Effector memory CD4-positive, alpha-beta T cell (primary cell): Measurements from ENCODE around the gene TAAR1.
"Not testable (repeated sequence)": the region's sequence is repeated elsewhere in the genome, so short reads cannot be mapped to it uniquely, and the experiment has no call there.

Experiments
- DNase-seq, 3 donors: peaks; one replicate each; pipeline ENCODE4 v3.0.0-alpha.2; 2020
- H3K27ac ChIP-seq: 2 replicates; pipeline ENCODE4 v1.7.0; 2013; ENCODE audit warnings: mild to moderate bottlenecking, low read length, moderate library complexity; ENCODE audit not compliant: insufficient read depth, poor library complexity, severe bottlenecking
- H3K27me3 ChIP-seq: replicated peaks from 2 replicates; pipeline ENCODE4 v1.7.0; 2013; ENCODE audit warnings: mild to moderate bottlenecking, low read length; ENCODE audit not compliant: insufficient read depth, control insufficient read depth, poor library complexity, severe bottlenecking
- H3K36me3 ChIP-seq: 2 replicates; pipeline ENCODE4 v1.7.0; 2013; ENCODE audit warnings: mild to moderate bottlenecking, low read length, moderate library complexity; ENCODE audit not compliant: control insufficient read depth, insufficient read depth
- H3K4me1 ChIP-seq: 2 replicates; pipeline ENCODE4 v1.7.0; 2013; ENCODE audit warnings: low read length, mild to moderate bottlenecking; ENCODE audit not compliant: control insufficient read depth, insufficient read depth, poor library complexity, severe bottlenecking
- H3K4me3 ChIP-seq: 2 replicates; pipeline ENCODE4 v1.7.0; 2013; ENCODE audit warnings: low read length, low read depth, mild to moderate bottlenecking; ENCODE audit not compliant: insufficient read depth, poor library complexity, severe bottlenecking
- H3K9me3 ChIP-seq: 2 replicates; pipeline ENCODE4 v1.7.0; 2013; ENCODE audit warnings: mild to moderate bottlenecking, low read length, moderate library complexity; ENCODE audit not compliant: control insufficient read depth
- total RNA-seq, 3 donors: gene quantifications; one replicate each; lab custom pipeline; 2026; lab: John Stamatoyannopoulos, UW

The TAAR1 gene, protein sequence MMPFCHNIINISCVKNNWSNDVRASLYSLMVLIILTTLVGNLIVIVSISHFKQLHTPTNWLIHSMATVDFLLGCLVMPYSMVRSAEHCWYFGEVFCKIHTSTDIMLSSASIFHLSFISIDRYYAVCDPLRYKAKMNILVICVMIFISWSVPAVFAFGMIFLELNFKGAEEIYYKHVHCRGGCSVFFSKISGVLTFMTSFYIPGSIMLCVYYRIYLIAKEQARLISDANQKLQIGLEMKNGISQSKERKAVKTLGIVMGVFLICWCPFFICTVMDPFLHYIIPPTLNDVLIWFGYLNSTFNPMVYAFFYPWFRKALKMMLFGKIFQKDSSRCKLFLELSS
- total RNA-seq, result 0 reads per million in 3 donors

DNA sequence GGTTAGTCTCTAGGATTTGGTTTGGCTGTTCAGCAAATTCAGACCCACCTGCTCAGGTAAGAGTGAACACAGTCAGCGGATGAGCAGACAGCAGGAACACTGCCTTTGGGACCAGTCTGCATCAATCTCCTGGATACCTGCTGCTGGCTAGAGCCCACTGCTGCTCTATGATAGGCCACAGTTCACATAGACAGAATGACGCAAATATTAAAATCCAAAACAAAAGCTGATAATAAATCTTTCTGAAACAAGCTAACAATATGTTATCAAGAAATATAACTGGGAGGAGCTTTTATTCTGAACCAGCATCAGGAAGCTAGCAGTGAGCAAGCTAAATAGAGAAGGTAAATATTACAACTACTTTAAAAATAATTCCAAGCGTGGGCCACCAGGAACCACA, at the start of gene TAAR1:
TAAR1 (minus strand) TSS at position 101 of the 400 bp plus-strand sequence. CDS start 13,179 bp downstream, outside the sequence.
- no peak within 1 kb of the TSS for H3K27ac ChIP-seq
- no peaks in the 10 kb centered on the region for H3K9me3 ChIP-seq
- no peak for DNase-seq

DNA sequence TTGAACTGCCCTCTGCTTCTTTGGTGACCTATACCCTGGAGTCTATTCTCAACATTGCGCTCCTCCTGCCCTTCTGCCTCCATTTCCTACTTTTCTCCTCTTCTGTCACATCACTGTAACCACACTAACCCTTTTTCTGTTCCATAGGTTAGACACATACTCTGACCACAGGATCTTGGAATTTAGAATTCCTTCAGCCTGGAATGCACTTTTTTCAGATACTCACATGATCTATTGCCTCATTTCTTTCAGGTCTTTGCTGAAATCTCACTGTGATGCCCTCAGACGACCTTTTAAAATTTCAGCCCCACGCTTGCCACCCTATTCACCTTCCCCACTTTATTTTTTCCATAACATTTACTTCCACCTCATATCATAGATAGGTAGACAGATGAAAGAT, 49.8 kb upstream of the TAAR1 start:
- DNase-seq, result no peak
- H3K27me3 ChIP-seq, result no peaks in the 10 kb centered on the region
- H3K27ac ChIP-seq, result no peak overlapping the region
- H3K9me3 ChIP-seq, result no peaks in the 10 kb centered on the region
- no peaks in the 10 kb centered on the region for H3K4me1 ChIP-seq
- no peak overlapping the region for H3K4me3 ChIP-seq
- no peaks in the 10 kb centered on the region for H3K36me3 ChIP-seq

More for the DNA sequence above, at the start of gene TAAR1:
- no peaks in the 10 kb centered on the region for H3K27me3 ChIP-seq
- no peaks in the 10 kb centered on the region for H3K4me1 ChIP-seq
- H3K36me3 ChIP-seq, result no peaks in the 10 kb centered on the region
- no peak within 1 kb of the TSS for H3K4me3 ChIP-seq

DNA sequence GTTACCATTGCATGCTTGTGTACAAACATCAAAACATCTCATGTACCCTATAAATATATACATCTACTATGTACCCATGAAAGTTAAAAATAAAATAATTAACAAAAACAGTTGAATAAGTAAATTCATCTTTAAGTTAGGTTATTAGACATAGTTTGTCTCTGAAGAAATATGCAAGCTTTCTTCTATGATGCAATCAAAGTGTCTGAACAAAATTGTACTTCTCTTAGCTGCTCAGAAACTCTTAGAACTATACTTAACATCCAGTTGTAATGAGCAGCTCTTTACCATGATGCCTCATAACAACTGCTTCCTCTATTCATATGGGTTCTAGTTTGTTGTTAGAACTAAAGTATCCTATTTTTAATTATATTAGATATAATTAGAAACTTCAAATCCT, 49.0 kb upstream of the TAAR1 start:
- Histone ChIP-seq H3K36me3 (no peaks in the 10 kb centered on the region), H3K9me3 (no peaks in the 10 kb centered on the region), H3K4me1 (no peaks in the 10 kb centered on the region), H3K27ac (no peak overlapping the region), H3K27me3 (no peaks in the 10 kb centered on the region), H3K4me3 (no peak overlapping the region)
- no peak for DNase-seq

DNA sequence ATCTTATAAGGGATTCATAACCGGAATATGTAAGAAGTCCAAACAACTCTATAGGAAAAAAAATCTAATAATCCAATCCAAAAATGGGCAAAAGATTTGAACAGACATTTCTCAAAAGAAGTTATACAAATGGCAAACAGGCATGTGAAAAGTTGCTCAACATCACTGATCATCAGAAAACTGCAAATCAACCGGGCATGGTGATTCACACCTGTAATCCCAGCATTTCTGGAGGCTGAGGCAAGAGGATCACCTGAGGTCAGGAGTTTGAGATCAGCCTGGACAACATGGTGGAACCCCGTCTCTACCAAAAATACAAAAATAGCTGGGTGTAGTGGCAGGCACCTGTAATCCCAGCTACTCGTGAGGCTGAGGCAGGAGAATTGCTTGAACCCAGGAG, 47.8 kb upstream of the TAAR1 start:
- not testable (repeated sequence) for H3K9me3 ChIP-seq, H3K4me1 ChIP-seq, H3K36me3 ChIP-seq, H3K27ac ChIP-seq, H3K4me3 ChIP-seq, DNase-seq, H3K27me3 ChIP-seq

DNA sequence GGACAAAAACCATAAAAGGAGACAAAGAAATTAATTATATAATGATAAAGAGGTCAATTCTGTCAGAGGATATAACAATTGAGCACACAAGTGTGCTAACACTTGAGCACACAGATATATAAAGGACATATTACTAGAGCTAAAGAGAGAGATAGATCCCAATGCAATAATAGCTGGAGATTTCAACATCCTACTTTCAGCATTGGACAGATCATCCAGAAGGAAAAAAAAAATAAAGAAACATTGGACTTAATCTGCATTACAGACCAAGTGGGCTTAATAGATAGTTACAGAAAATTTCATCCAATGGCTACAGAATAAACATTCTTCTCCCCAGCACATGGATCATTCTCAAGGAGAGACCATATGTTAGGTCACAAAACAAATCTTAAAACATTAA, 45.0 kb upstream of the TAAR1 start:
- H3K9me3 ChIP-seq, result no peaks in the 10 kb centered on the region
- no peak for DNase-seq
- H3K4me1 ChIP-seq, result no peaks in the 10 kb centered on the region
- H3K27me3 ChIP-seq, result no peaks in the 10 kb centered on the region
- H3K27ac ChIP-seq, result no peak overlapping the region
- H3K4me3 ChIP-seq, result no peak overlapping the region
- no peaks in the 10 kb centered on the region for H3K36me3 ChIP-seq

DNA sequence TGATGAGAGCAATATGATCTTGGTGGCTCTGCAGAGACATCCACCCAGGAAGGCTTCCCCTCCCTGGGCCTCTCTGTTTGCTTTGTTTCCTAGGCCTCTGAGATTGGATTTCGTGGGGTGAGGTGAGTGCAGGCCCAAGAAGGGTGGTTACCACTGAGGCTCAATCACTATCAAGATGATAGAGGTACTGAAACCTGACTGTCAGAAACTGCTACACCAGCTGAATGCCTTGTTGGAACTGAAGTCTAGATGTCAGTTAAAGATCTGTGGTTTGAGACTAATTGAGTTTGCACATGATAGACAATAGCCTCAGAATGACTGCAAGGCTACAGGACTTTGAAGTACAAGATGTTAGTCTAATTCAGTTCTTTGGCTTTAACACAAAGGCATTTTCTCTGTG, 39.6 kb upstream of the TAAR1 start:
- DNase-seq, result no peak
- H3K9me3 ChIP-seq, result no peaks in the 10 kb centered on the region
- no peaks in the 10 kb centered on the region for H3K27me3 ChIP-seq
- no peaks in the 10 kb centered on the region for H3K4me1 ChIP-seq
- H3K4me3 ChIP-seq, result no peak overlapping the region
- no peak overlapping the region for H3K27ac ChIP-seq
- H3K36me3 ChIP-seq, result no peaks in the 10 kb centered on the region

DNA sequence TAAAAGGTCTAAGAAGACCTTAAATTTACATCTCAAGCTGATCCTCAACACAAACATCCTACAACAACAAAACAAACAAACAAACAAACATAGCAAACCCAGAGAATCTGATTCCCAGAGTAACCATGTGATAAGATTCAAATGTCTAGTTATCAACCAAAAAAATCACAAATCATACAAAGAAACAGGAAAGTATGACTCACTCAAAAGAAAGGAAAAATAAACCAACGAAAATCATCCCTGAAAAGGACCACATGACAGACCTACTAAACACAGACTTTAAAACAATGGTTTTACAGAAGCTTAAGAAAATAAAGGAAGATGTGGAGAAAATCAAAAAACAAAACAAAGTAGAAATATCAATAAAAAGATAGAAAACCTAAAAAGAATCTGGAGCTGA, 36.8 kb upstream of the TAAR1 start:
- no peak overlapping the region for H3K27ac ChIP-seq
- DNase-seq, result no peak
- H3K4me3 ChIP-seq, result no peak overlapping the region
- no peaks in the 10 kb centered on the region for H3K27me3 ChIP-seq
- no peaks in the 10 kb centered on the region for H3K36me3 ChIP-seq
- H3K4me1 ChIP-seq, result no peaks in the 10 kb centered on the region
- H3K9me3 ChIP-seq, result no peaks in the 10 kb centered on the region

DNA sequence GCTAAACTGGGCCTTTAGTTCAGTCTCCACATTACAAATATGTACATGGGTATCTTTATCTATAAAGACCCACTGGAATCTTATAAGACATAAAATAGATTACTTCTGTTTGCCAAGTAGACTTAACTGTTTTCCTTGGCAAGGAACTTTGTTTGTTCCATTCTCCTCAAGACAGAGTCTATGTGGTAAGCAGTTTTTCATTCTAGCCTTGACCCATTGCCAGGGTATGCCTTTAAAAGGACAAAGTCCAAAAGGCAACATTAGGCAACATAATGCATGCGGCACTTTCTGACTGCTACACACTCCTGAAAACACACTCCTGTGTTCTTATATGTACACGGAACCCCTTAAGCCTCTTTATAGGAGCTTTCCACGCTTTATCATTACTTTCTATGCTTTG, 34.5 kb upstream of the TAAR1 start:
- no peak for DNase-seq
- Histone ChIP-seq H3K4me1 (no peaks in the 10 kb centered on the region), H3K4me3 (no peak overlapping the region), H3K27me3 (no peaks in the 10 kb centered on the region), H3K9me3 (no peaks in the 10 kb centered on the region), H3K27ac (no peak overlapping the region), H3K36me3 (no peaks in the 10 kb centered on the region)

DNA sequence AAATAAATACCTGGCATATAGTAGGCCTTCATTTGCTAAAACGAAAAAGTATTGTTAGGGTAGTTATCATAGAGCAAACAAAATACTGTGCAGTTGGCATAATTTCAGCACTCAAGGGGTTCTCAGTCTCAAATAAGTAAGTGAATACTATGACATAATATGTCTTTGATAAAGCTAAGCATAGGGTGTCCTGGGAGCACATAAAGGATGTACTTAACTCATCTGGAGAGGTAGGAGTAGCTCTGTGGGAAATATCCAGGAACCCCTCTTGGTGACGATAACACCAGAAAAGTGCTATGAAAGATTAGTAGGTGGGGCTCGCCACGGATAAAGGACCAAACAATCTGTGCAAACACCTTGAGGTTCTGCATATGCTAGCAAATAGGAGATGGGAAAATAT, 31.7 kb upstream of the TAAR1 start:
- peaks cover 4% of the 10 kb centered on the region for H3K27me3 ChIP-seq
- H3K27ac ChIP-seq, result no peak overlapping the region
- H3K4me1 ChIP-seq, result no peaks in the 10 kb centered on the region
- no peaks in the 10 kb centered on the region for H3K9me3 ChIP-seq
- DNase-seq, result no peak
- no peak overlapping the region for H3K4me3 ChIP-seq
- H3K36me3 ChIP-seq, result no peaks in the 10 kb centered on the region

DNA sequence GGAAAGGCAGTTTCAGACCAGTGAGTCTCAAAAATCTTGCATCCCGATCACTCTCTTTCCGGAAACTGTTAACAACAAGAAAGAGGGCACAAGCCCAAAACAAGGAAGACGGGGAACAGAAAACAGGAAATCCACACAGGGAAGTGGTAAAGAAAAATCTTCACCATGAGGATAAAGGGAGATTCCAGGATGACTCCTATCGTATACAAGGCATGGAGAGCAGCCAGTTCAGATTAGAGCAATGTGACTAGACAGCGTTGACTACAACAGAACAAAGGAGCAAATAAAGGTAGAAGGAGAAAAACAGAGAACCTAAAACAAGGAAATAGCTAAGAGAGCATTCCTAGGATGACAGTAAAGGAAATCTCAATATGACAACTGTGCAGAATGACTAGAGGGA, 28.3 kb upstream of the TAAR1 start:
- Histone ChIP-seq H3K36me3 (no peaks in the 10 kb centered on the region), H3K27ac (no peak overlapping the region), H3K27me3 (peaks cover 4% of the 10 kb centered on the region), H3K4me3 (no peak overlapping the region), H3K9me3 (no peaks in the 10 kb centered on the region), H3K4me1 (no peaks in the 10 kb centered on the region)
- no peak for DNase-seq
